Measurements from ENCODE around the gene RPS6KC1. TPM values are rescaled to one million over a fixed set of nuclear protein-coding genes. Genes with fewer than 3 reads are reported as not detected.
"Not testable (repeated sequence)": the region's sequence is repeated elsewhere in the genome, so short reads cannot be mapped to it uniquely, and the experiment has no call there.

Gene RPS6KC1
- total RNA-seq, 1 experiment from 2014 or later = 16.4 TPM

- ChIA-PET CTCF (no interaction called here), POLR2A (ENCODE audit: unreplicated experiment) (no interaction called here)
- peaks cover 10% of the 10 kb centered on the region; the same call in 1 of the 2 replicates for H3K9me3 ChIP-seq (ENCODE audit: insufficient read depth, low read depth)
- no peak overlapping the region for H3K27ac ChIP-seq
- peaks cover 5% of the 10 kb centered on the region for H3K36me3 ChIP-seq (ENCODE audit: low read depth)
- no peaks in the 10 kb centered on the region for H3K9me2 ChIP-seq (ENCODE audit: insufficient read depth)
- H4K20me1 ChIP-seq (ENCODE audit: insufficient read depth) = no peaks in the 10 kb centered on the region
- no peak for DNase-seq
- intact Hi-C loops (cut with micrococcal nuclease; ENCODE audit: unreplicated experiment) = no loop called here
- no peak overlapping the region for H3K4me2 ChIP-seq
- no peaks in the 10 kb centered on the region for H3K79me2 ChIP-seq (ENCODE audit: low read depth)
- no TSS peak for BruUV-seq (replicated peaks)
- H3F3A ChIP-seq (ENCODE audit: insufficient read depth, low read depth) = no peaks in the 10 kb centered on the region; the same call in 1 of the 2 replicates
- no peak overlapping the region for H3K4me3 ChIP-seq
- H3K27me3 ChIP-seq (ENCODE audit: insufficient read depth, low read depth) = no peaks in the 10 kb centered on the region
- TF ChIP-seq CTCF (conservative IDR thresholded peaks at IDR 0.05) (no peak), EZH2 (IDR thresholded peaks at IDR 0.05; ENCODE audit: low read depth) (no peak)
- no peak overlapping the region for H2AFZ ChIP-seq
- H3K4me1 ChIP-seq (replicated peaks; ENCODE audit: insufficient read depth) = no peaks in the 10 kb centered on the region
These were observed 150.5 kb downstream of the RPS6KC1 start for GRCh38 chr1:213201380-213202155.

- H3K79me2 ChIP-seq (ENCODE audit: low read depth) = no peaks in the 10 kb centered on the region
- H3F3A ChIP-seq (ENCODE audit: insufficient read depth, low read depth) = no peaks in the 10 kb centered on the region
- intact Hi-C loops (cut with micrococcal nuclease; ENCODE audit: unreplicated experiment) = no loop called here
- no peaks in the 10 kb centered on the region for H3K4me1 ChIP-seq (replicated peaks; ENCODE audit: insufficient read depth)
- H4K20me1 ChIP-seq (ENCODE audit: insufficient read depth) = no peaks in the 10 kb centered on the region
- no peak overlapping the region for H3K4me2 ChIP-seq
- no peaks in the 10 kb centered on the region for H3K9me3 ChIP-seq (ENCODE audit: insufficient read depth, low read depth)
- no peaks in the 10 kb centered on the region for H3K27me3 ChIP-seq (ENCODE audit: insufficient read depth, low read depth)
- H2AFZ ChIP-seq = no peak overlapping the region
- peaks cover 10% of the 10 kb centered on the region; the same call in 1 of the 2 replicates for H3K36me3 ChIP-seq (ENCODE audit: low read depth)
- H3K4me3 ChIP-seq = no peak overlapping the region
- TF ChIP-seq CTCF (conservative IDR thresholded peaks at IDR 0.05) (no peak), EZH2 (IDR thresholded peaks at IDR 0.05; ENCODE audit: low read depth) (no peak)
- CTCF ChIA-PET = no interaction called here
- no peak for DNase-seq
- no TSS peak for BruUV-seq (replicated peaks)
- POLR2A ChIA-PET (ENCODE audit: unreplicated experiment) = no interaction called here
- no peaks in the 10 kb centered on the region; the same call in 1 of the 2 replicates for H3K9me2 ChIP-seq (ENCODE audit: insufficient read depth)
- no peak overlapping the region for H3K27ac ChIP-seq
These were observed 160.2 kb downstream of the RPS6KC1 start for GRCh38 chr1:213211201-213211600.

- H3K27ac ChIP-seq; H3F3A ChIP-seq (ENCODE audit: insufficient read depth, low read depth); H3K9me2 ChIP-seq (ENCODE audit: insufficient read depth); BruUV-seq (replicated peaks); H3K4me3 ChIP-seq; H3K9me3 ChIP-seq (ENCODE audit: insufficient read depth, low read depth); H2AFZ ChIP-seq; H4K20me1 ChIP-seq (ENCODE audit: insufficient read depth); H3K4me2 ChIP-seq; H3K36me3 ChIP-seq (ENCODE audit: low read depth); H3K4me1 ChIP-seq (replicated peaks; ENCODE audit: insufficient read depth); H3K79me2 ChIP-seq (ENCODE audit: low read depth); intact Hi-C loops (cut with micrococcal nuclease; ENCODE audit: unreplicated experiment); H3K27me3 ChIP-seq (ENCODE audit: insufficient read depth, low read depth); POLR2A ChIA-PET (ENCODE audit: unreplicated experiment); DNase-seq; CTCF ChIA-PET: not testable (repeated sequence)
These were observed 168.0 kb downstream of the RPS6KC1 start for GRCh38 chr1:213219076-213219475.

GRCh38 chr1:213221209-213221608 is 170.2 kb downstream of the RPS6KC1 start:
- Histone ChIP-seq H3K27ac (no peak overlapping the region), H3K4me1 (replicated peaks; ENCODE audit: insufficient read depth) (no peaks in the 10 kb centered on the region), H3K27me3 (ENCODE audit: insufficient read depth, low read depth) (no peaks in the 10 kb centered on the region), H3K9me3 (ENCODE audit: insufficient read depth, low read depth) (no peaks in the 10 kb centered on the region), H3F3A (ENCODE audit: insufficient read depth, low read depth) (no peaks in the 10 kb centered on the region), H3K79me2 (ENCODE audit: low read depth) (no peaks in the 10 kb centered on the region), H3K36me3 (ENCODE audit: low read depth) (no peaks in the 10 kb centered on the region), H3K9me2 (ENCODE audit: insufficient read depth) (no peaks in the 10 kb centered on the region), H3K4me2 (no peak overlapping the region), H4K20me1 (ENCODE audit: insufficient read depth) (no peaks in the 10 kb centered on the region), H3K4me3 (no peak overlapping the region), H2AFZ (no peak overlapping the region)
- TF ChIP-seq EZH2 (IDR thresholded peaks at IDR 0.05; ENCODE audit: low read depth) (no peak), CTCF (conservative IDR thresholded peaks at IDR 0.05) (no peak)
- CTCF ChIA-PET = no interaction called here
- no peak for DNase-seq
- intact Hi-C loops (cut with micrococcal nuclease; ENCODE audit: unreplicated experiment) = no loop called here
- POLR2A ChIA-PET (ENCODE audit: unreplicated experiment) = no interaction called here
- no TSS peak for BruUV-seq (replicated peaks)

Data from PC-9 (cell line).